Type B pancreatic cell (in vitro differentiated cells): ENCODE data around the gene PKHD1. TPM values are rescaled to one million over a fixed set of nuclear protein-coding genes. Genes with fewer than 3 reads are reported as not detected.

Source experiments
- DNase-seq: peaks from one replicate; pipeline ENCODE4 v3.0.0; 2021; ENCODE audit warnings: mixed read lengths; ENCODE audit not compliant: unreplicated experiment; ENCODE audit errors: extremely low spot score
- H3K27ac Mint-ChIP-seq: 2 replicates; pipeline ENCODE4 v1.8.0; 2021; ENCODE audit warnings: mild to moderate bottlenecking, mixed read lengths
- H3K27me3 Mint-ChIP-seq: 2 replicates; pipeline ENCODE4 v1.8.0; 2021; ENCODE audit warnings: mixed read lengths
- H3K36me3 Mint-ChIP-seq: 2 replicates; pipeline ENCODE4 v1.8.0; 2021; ENCODE audit warnings: mixed read lengths
- H3K4me1 Mint-ChIP-seq: one replicate; pipeline ENCODE4 v1.8.0; 2021; ENCODE audit warnings: mixed read lengths; ENCODE audit not compliant: unreplicated experiment
- H3K4me3 Mint-ChIP-seq: 2 replicates; pipeline ENCODE4 v1.8.0; 2021; ENCODE audit warnings: mild to moderate bottlenecking, mixed read lengths
- H3K9me3 Mint-ChIP-seq: 2 replicates; pipeline ENCODE4 v1.8.0; 2021; ENCODE audit warnings: mixed read lengths
- total RNA-seq: library from RNA; stranded (reverse); gene quantifications from 2 replicates; pipeline ENCODE4 v1.2.1, GENCODE V29; 2021; ENCODE audit warnings: low replicate concordance
- TF ChIP-seq, protein P1 (sequence below): fragments of 200-600 bp; sonication (generic); conservative IDR thresholded peaks from 2 replicates; pipeline ENCODE4 v1.5.0; 2021; ENCODE audit warnings: antibody characterized with exemption, mild to moderate bottlenecking

Gene PKHD1
- total RNA-seq, 1 donor from 2014 or later = 0.75 TPM

DNA sequence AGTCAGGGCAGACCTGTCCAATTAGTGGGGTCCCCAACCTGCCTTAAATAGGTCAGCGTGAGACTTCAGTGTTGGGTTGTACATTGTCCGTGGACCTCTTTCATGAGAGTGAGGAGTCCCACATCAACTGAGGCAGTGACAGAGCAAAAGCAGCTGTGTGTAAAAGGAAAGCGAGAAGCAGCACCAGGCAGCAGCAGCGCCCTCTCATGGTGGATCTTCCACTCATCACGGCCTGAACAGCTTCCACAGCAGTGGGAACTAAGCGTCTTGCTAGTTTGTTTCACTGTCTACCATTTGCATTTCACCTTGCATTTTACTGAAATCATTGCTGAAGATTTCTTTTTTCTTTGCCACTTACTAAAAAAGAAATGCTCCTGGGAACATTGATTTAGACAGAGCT, 333.8 kb downstream of the PKHD1 start:
- Mint-ChIP-seq H3K27me3 (no peaks in the 10 kb centered on the region), H3K27ac (no peak overlapping the region), H3K4me3 (no peak overlapping the region), H3K4me1 (no peaks in the 10 kb centered on the region), H3K9me3 (no peaks in the 10 kb centered on the region), H3K36me3 (no peaks in the 10 kb centered on the region)
- no peak for DNase-seq
- TF ChIP-seq, protein P1, sequence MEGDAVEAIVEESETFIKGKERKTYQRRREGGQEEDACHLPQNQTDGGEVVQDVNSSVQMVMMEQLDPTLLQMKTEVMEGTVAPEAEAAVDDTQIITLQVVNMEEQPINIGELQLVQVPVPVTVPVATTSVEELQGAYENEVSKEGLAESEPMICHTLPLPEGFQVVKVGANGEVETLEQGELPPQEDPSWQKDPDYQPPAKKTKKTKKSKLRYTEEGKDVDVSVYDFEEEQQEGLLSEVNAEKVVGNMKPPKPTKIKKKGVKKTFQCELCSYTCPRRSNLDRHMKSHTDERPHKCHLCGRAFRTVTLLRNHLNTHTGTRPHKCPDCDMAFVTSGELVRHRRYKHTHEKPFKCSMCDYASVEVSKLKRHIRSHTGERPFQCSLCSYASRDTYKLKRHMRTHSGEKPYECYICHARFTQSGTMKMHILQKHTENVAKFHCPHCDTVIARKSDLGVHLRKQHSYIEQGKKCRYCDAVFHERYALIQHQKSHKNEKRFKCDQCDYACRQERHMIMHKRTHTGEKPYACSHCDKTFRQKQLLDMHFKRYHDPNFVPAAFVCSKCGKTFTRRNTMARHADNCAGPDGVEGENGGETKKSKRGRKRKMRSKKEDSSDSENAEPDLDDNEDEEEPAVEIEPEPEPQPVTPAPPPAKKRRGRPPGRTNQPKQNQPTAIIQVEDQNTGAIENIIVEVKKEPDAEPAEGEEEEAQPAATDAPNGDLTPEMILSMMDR = peak; percentile 69

DNA sequence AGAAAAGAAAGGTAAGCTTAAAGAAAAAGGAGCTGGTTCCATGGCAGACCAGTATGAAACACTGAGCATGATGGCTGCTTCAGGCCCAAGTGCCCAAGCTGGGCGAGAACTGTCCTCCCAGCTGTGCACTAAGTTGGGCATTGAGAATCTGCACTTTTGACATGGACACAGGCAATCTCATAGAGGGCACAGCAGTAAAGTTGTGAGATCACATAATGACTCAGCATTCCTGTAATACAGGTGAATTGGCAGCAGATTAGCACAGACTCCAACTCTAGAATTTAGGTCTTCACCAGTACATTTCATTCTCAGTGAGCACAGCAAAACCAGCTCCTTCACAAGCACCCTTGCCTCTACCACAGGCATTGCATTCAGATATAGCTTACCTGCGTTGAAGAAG, 343.4 kb downstream of the PKHD1 start:
- no peaks in the 10 kb centered on the region for H3K9me3 Mint-ChIP-seq
- no peaks in the 10 kb centered on the region for H3K4me1 Mint-ChIP-seq
- DNase-seq = no peak
- H3K27me3 Mint-ChIP-seq = no peaks in the 10 kb centered on the region
- no peaks in the 10 kb centered on the region for H3K36me3 Mint-ChIP-seq
- TF ChIP-seq, protein P1 = no peak
- no peak overlapping the region for H3K4me3 Mint-ChIP-seq
- H3K27ac Mint-ChIP-seq = no peak overlapping the region

DNA sequence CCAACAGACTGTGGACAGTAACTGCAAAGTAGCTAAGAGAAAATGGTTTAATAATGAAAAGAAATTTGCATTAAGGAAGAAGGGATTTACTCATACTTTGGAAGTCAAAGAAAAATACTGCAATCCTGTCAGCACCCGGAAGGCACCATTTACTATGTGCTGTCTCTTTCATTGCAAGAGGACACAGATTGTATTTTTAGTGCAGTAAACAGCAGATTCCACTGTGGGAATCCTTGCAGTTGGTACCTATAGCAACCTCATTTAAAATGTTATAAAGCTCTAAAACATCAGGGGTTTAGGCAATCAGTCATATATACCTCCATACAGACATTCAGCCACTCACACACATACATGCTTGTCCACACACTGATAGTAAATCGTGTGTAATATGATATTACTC, 346.8 kb downstream of the PKHD1 start:
- Mint-ChIP-seq H3K27ac (no peak overlapping the region), H3K4me1 (peaks cover 4% of the 10 kb centered on the region), H3K9me3 (no peaks in the 10 kb centered on the region), H3K4me3 (no peak overlapping the region), H3K27me3 (no peaks in the 10 kb centered on the region), H3K36me3 (no peaks in the 10 kb centered on the region)
- DNase-seq = no peak
- TF ChIP-seq, protein P1 = no peak

DNA sequence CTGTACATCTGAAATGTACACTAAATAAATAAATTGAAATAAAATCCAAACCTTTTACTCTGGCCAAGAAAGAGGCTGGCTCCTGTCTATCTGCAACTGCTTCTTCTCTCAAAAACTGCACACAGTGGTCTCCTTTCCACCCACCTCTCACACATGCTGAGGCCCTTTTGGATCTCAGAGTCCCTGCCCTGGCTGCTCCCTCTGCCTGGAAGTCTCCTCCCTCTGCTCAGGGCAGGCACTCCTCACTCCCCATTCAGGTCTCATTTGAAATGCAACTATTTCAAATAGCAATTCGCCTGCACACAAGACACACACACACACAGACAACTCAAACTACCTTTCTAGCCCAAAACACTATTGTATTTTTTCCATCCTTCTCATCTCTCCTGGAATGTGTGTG, 348.8 kb downstream of the PKHD1 start:
- no peak overlapping the region for H3K4me3 Mint-ChIP-seq
- H3K27ac Mint-ChIP-seq = no peak overlapping the region
- no peaks in the 10 kb centered on the region for H3K27me3 Mint-ChIP-seq
- TF ChIP-seq, protein P1 = no peak
- no peaks in the 10 kb centered on the region for H3K9me3 Mint-ChIP-seq
- no peak for DNase-seq
- peaks cover 4% of the 10 kb centered on the region for H3K4me1 Mint-ChIP-seq
- H3K36me3 Mint-ChIP-seq = no peaks in the 10 kb centered on the region

DNA sequence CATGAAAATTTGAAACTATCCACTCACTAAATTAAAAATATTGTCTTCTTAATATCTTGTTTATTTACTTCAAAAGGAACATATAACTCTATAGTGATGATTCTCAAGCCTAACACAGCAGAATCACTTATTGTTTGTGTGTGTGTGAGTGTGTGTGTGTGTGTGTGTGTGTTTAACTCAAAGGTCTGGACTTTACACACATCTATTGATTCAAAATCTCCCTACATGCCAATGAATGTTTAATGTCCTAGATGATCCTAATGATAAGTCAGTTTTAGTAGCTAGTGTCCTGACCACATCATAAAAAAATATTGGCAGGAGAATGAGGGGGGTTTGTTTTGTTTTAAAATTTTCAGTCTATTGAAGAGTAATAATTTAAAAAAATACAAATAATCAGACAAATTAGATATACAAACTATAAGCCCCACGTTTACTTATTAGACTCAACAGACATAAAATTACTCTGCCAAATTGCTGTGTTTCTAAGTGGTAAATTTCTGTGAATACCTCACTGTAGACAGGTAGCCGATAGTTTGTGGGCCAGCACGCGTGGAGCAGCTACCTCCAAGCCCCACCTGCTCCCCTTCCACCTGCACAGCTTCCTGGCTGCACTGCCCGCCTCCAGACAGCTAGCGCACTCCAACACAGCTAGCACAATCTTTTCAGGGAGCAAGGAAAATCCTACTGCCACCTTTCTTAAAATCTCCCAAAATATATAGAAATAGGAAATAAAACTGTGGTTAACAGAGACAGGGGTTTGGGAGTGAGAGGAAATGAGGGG, 349.6 kb downstream of the PKHD1 start:
- H3K27me3 Mint-ChIP-seq = no peaks in the 10 kb centered on the region
- H3K27ac Mint-ChIP-seq = no peak overlapping the region
- DNase-seq = no peak
- peaks cover 4% of the 10 kb centered on the region for H3K4me1 Mint-ChIP-seq
- no peaks in the 10 kb centered on the region for H3K9me3 Mint-ChIP-seq
- H3K4me3 Mint-ChIP-seq = no peak overlapping the region
- TF ChIP-seq, protein P1 = no peak
- H3K36me3 Mint-ChIP-seq = no peaks in the 10 kb centered on the region
